IMR-90 (cell line): ENCODE data around the gene ATOSB. TPM values are rescaled to one million over a fixed set of nuclear protein-coding genes. Genes with fewer than 3 reads are reported as not detected.

ENCODE experiments used
- ATAC-seq: fragments of 200-7000 bp; cut with Tn5 transposase; 2 replicates; pipeline ENCODE4 v1.9.1; 2020; ENCODE audit warnings: low read depth, mild to moderate bottlenecking, moderate library complexity
- BruUV-seq: library from RNA; stranded (reverse); fragments of 400-500 nt; replicated peaks from 2 replicates; lab custom pipeline; 2021; lab: Mats Ljungman, UMichigan
- CTCF ChIA-PET: fragments of 300-600 bp; formaldehyde crosslinking; extraction: SDS; loops from one replicate; lab custom pipeline; 2021; ENCODE audit warnings: antibody characterized with exemption; lab: Yijun Ruan, JAX
- POLR2A ChIA-PET: fragments of 300-600 bp; sonication (Branson Sonifier 250); formaldehyde crosslinking; loops from one replicate; lab custom pipeline; 2022; ENCODE audit warnings: antibody characterized with exemption; ENCODE audit not compliant: unreplicated experiment; lab: Charles Lee
- DNase-seq: peaks from one replicate; pipeline ENCODE4 v3.0.0; 2013
- H2AFZ ChIP-seq: replicated peaks from 2 replicates; pipeline ENCODE3; 2013; ENCODE audit warnings: low read length, mild to moderate bottlenecking; ENCODE audit not compliant: poor library complexity
- H2AK5ac ChIP-seq: 2 replicates; pipeline ENCODE4 v1.6.1; 2013; ENCODE audit warnings: low read depth, low read length, inconsistent platforms
- H2AK9ac ChIP-seq: replicated peaks from 2 replicates; pipeline ENCODE3; 2013; ENCODE audit warnings: mild to moderate bottlenecking, low read depth, low read length, moderate library complexity; ENCODE audit not compliant: poor library complexity
- H2BK120ac ChIP-seq: 2 replicates; pipeline ENCODE4 v1.6.1; 2013; ENCODE audit warnings: low read depth, low read length, inconsistent platforms
- H2BK15ac ChIP-seq: 3 replicates; pipeline ENCODE4 v1.6.1; 2013; ENCODE audit warnings: low read depth, low read length, inconsistent platforms
- H2BK20ac ChIP-seq: 2 replicates; pipeline ENCODE4 v1.6.1; 2013; ENCODE audit warnings: low read depth, mild to moderate bottlenecking, inconsistent platforms, low read length, moderate library complexity
- H2BK5ac ChIP-seq: 2 replicates; pipeline ENCODE4 v1.6.1; 2013; ENCODE audit warnings: mild to moderate bottlenecking, low read depth, low read length, inconsistent platforms; ENCODE audit not compliant: poor library complexity, severe bottlenecking
- H3K14ac ChIP-seq: replicated peaks from 2 replicates; pipeline ENCODE4 v1.6.1; 2013; ENCODE audit warnings: low read depth, low read length, inconsistent platforms
- H3K18ac ChIP-seq: 2 replicates; pipeline ENCODE4 v1.6.1; 2013; ENCODE audit warnings: low read depth, low read length, control low read depth
- H3K23ac ChIP-seq: 2 replicates; pipeline ENCODE4 v1.6.1; 2013; ENCODE audit warnings: low read depth, low read length, inconsistent platforms
- H3K27ac ChIP-seq: 2 replicates; pipeline ENCODE4 v1.5.1; 2013; ENCODE audit warnings: mild to moderate bottlenecking, control low read depth, low read length; ENCODE audit not compliant: insufficient read depth
- H3K27me3 ChIP-seq: 2 replicates; pipeline ENCODE4 v1.6.1; 2013; ENCODE audit warnings: low read length; ENCODE audit not compliant: control insufficient read depth, insufficient read depth
- H3K36me3 ChIP-seq: 2 replicates; pipeline ENCODE4 v1.6.1; 2013; ENCODE audit warnings: low read length, mixed read lengths; ENCODE audit not compliant: control insufficient read depth, insufficient read depth
- H3K4ac ChIP-seq: 2 replicates; pipeline ENCODE4 v1.6.1; 2013; ENCODE audit warnings: low read depth, low read length, inconsistent platforms
- H3K4me1 ChIP-seq: 2 replicates; pipeline ENCODE4 v1.6.1; 2013; ENCODE audit warnings: low read length, mixed read lengths; ENCODE audit not compliant: control insufficient read depth, insufficient read depth
- H3K4me2 ChIP-seq: 2 replicates; pipeline ENCODE4 v1.6.1; 2013; ENCODE audit warnings: low read depth, mild to moderate bottlenecking, control low read depth, low read length, moderate library complexity
- H3K4me3 ChIP-seq: 2 replicates; pipeline ENCODE4 v1.5.1; 2013; ENCODE audit warnings: low read depth, mild to moderate bottlenecking, control low read depth, low read length, moderate library complexity; ENCODE audit not compliant: insufficient read depth
- H3K56ac ChIP-seq: 2 replicates; pipeline ENCODE4 v1.6.1; 2013; ENCODE audit warnings: low read length, inconsistent platforms; ENCODE audit not compliant: insufficient read depth; ENCODE audit errors: extremely low read depth
- H3K79me1 ChIP-seq, 2 experiments: 2 replicates each; pipeline ENCODE4 v1.6.1; 2013; ENCODE audit warnings: low read length in 2 of 2, inconsistent platforms in 1 of 2, low read depth in 1 of 2
- H3K9ac ChIP-seq: 2 replicates; pipeline ENCODE4 v1.6.1; 2013; ENCODE audit warnings: low read depth, low read length, control low read depth
- H3K9me1 ChIP-seq: 2 replicates; pipeline ENCODE4 v1.6.1; 2013; ENCODE audit warnings: low read length, inconsistent platforms; ENCODE audit not compliant: insufficient read depth
- H3K9me3 ChIP-seq: 2 replicates; pipeline ENCODE4 v1.6.1; 2013; ENCODE audit warnings: low read length; ENCODE audit not compliant: control insufficient read depth, insufficient read depth
- H4K20me1 ChIP-seq: 2 replicates; pipeline ENCODE4 v1.6.1; 2013; ENCODE audit warnings: low read length, inconsistent platforms; ENCODE audit not compliant: insufficient read depth
- H4K5ac ChIP-seq: 2 replicates; pipeline ENCODE4 v1.6.1; 2013; ENCODE audit warnings: mild to moderate bottlenecking, low read depth, low read length, control low read depth
- H4K8ac ChIP-seq, 2 experiments: 2 replicates each; pipeline ENCODE4 v1.6.1; 2013; ENCODE audit warnings: low read depth in 2 of 2, low read length in 2 of 2, control low read depth in 1 of 2, inconsistent platforms in 1 of 2
- H4K91ac ChIP-seq: 2 replicates; pipeline ENCODE4 v1.6.1; 2013; ENCODE audit warnings: low read depth, low read length, inconsistent platforms; ENCODE audit not compliant: insufficient read depth
- BHLHE40 ChIP-seq: fragments of 150-350 bp; IDR thresholded peaks from 2 replicates; pipeline ENCODE4 v1.6.1; 2016; ENCODE audit warnings: mild to moderate bottlenecking, low read depth, low read length
- CEBPB ChIP-seq: IDR thresholded peaks from 2 replicates; pipeline ENCODE4 v1.6.1; 2012; ENCODE audit warnings: low read depth, low read length, improper control_type of control experiment
- CHD1 ChIP-seq: IDR thresholded peaks from 2 replicates; pipeline ENCODE4 v1.6.1; 2012; ENCODE audit warnings: low read depth, low read length, improper control_type of control experiment
- FOS ChIP-seq: fragments of 150-350 bp; IDR thresholded peaks from 2 replicates; pipeline ENCODE4 v1.6.1; 2016; ENCODE audit warnings: low read depth, low read length
- MAFK ChIP-seq: IDR thresholded peaks from 2 replicates; pipeline ENCODE4 v1.6.1; 2012; ENCODE audit warnings: low read depth, low read length, improper control_type of control experiment
- MAZ ChIP-seq: IDR thresholded peaks from 2 replicates; pipeline ENCODE4 v1.6.1; 2012; ENCODE audit warnings: low read depth, mild to moderate bottlenecking, low read length, improper control_type of control experiment, moderate library complexity, borderline replicate concordance
- MXI1 ChIP-seq: IDR thresholded peaks from 2 replicates; pipeline ENCODE4 v1.6.1; 2012; ENCODE audit warnings: low read depth, mild to moderate bottlenecking, low read length, moderate library complexity, borderline replicate concordance
- NFE2L2 ChIP-seq: fragments of 150-350 bp; IDR thresholded peaks from 2 replicates; pipeline ENCODE4 v1.6.1; 2016; ENCODE audit warnings: low read depth, mild to moderate bottlenecking, low read length
- RAD21 ChIP-seq: IDR thresholded peaks from 2 replicates; pipeline ENCODE4 v1.6.1; 2012; ENCODE audit warnings: low read length, improper control_type of control experiment
- RCOR1 ChIP-seq: IDR thresholded peaks from 2 replicates; pipeline ENCODE4 v1.6.1; 2012; ENCODE audit warnings: mild to moderate bottlenecking, low read length, improper control_type of control experiment; ENCODE audit not compliant: insufficient replicate concordance
- SMC3 ChIP-seq: fragments of 150-350 bp; IDR thresholded peaks from 2 replicates; pipeline ENCODE4 v1.6.1; 2016; ENCODE audit warnings: low read depth, mild to moderate bottlenecking, antibody characterized with exemption, low read length, moderate library complexity
- WGBS, 2 experiments: methylation state at CpG; one replicate each; pipeline versions ENCODE4 v1.1.5 to v1.1.7; 2013; ENCODE audit warnings: missing lambda C conversion rate in 2 of 2; ENCODE audit not compliant: insufficient read length in 1 of 2; ENCODE audit errors: extremely low coverage in 2 of 2; 5-methylcytosine and 5-hydroxymethylcytosine counted together
- dilution Hi-C: fragments of 300-500 bp; cut with HindIII; formaldehyde crosslinking; loops from one replicate; pipeline ENCODE4 v1.14.3; 2018; ENCODE audit warnings: low sequenced_read_pairs; ENCODE audit not compliant: unreplicated experiment
- in situ Hi-C: fragments of 300-500 bp; cut with MboI; formaldehyde crosslinking; loops from 3 replicates; pipeline ENCODE4 v1.14.3; 2019; ENCODE audit warnings: low sequenced_read_pairs, inconsistent platforms, mixed read lengths
- intact Hi-C: fragments of 100-400 bp; cut with micrococcal nuclease; formaldehyde crosslinking; loops from 2 replicates; pipeline ENCODE4 v1.10.0; 2022
- polyA plus RNA-seq, 3 experiments: library from polyadenylated mRNA; depleted of rRNA; stranded (reverse); fragments of >200 nt; gene quantifications; 2 replicates each; pipeline ENCODE4 v1.2.3, GENCODE V29; 2012; ENCODE audit warnings: low replicate concordance in 1 of 3
- total RNA-seq: library from RNA; depleted of rRNA; stranded (reverse); fragments of >200 nt; gene quantifications from 2 replicates; pipeline ENCODE4 v1.2.3, GENCODE V29; 2012
- TF ChIP-seq, protein P1 (sequence below): conservative IDR thresholded peaks from 2 replicates; pipeline ENCODE4 v1.5.1; 2012; ENCODE audit warnings: mild to moderate bottlenecking, low read depth, low read length, improper control_type of control experiment
- TF ChIP-seq, protein P2 (sequence below): fragments of 150-350 bp; IDR thresholded peaks from 2 replicates; pipeline ENCODE4 v1.6.1; 2017; ENCODE audit warnings: mild to moderate bottlenecking, antibody characterized with exemption, low read length, low read depth
- TF ChIP-seq, protein P3 (sequence below): fragments of 150-350 bp; IDR thresholded peaks from 2 replicates; pipeline ENCODE4 v1.6.1; 2016; ENCODE audit warnings: low read depth, mild to moderate bottlenecking, low read length, moderate library complexity, borderline replicate concordance

ATOSB gene
- total and polyA plus RNA-seq, 2 of the 4 experiments (the other 2 are of a cell fraction): 12.0 to 40.2 TPM

DNA sequence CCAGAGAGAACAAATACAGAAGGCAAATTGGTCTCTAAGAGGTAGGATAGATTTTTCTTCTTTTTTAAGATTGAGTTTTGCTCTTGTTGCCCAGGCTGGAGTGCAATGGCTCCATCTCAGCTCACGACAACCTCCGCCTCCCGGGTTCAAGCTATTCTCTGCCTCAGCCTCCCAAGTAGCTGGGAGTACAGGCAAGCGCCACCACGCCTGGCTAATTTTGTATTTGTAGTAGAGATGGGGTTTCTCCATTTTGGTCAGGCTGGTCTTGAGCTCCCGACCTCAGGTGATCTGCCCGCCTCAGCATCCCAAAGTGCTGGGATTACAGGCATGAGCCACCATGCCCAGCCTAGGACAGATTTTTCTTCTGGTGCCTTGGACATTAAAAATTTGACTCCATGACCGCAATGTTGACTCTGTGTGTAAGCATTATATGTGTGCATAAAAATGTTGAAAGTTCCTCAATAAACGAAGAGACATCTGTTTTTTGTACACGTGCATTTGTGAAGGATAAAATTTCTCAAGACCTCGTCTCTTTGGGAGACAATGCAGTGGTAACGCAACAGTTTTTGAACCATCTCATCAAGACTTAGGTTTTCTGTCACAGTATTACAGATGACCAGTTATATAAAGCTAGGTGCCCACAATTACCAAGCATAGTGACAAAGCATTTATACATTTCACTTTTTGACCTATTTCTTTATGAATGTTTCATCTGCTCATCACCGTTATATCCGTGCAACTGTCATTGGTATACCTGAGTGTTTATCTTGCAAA, 60.6 kb downstream of the ATOSB start:
- Histone ChIP-seq H3K4me1 (no peaks in the 10 kb centered on the region), H3K4ac (no peak overlapping the region), H3K9me1 (peaks cover 5% of the 10 kb centered on the region; the same call in 1 of the 2 replicates), H2AFZ (no peak overlapping the region), H2BK5ac (no peak overlapping the region), H3K4me2 (no peak overlapping the region), H4K8ac (no peak overlapping the region), H3K27ac (no peak overlapping the region), H2AK9ac (no peak overlapping the region), H3K9ac (no peak overlapping the region), H4K5ac (no peak overlapping the region), H3K23ac (no peak overlapping the region), H3K4me3 (no peak overlapping the region), H3K27me3 (no peaks in the 10 kb centered on the region), H3K79me1 (peaks cover 30 to 43% of the 10 kb centered on the region in 2 experiments), H3K9me3 (no peaks in the 10 kb centered on the region), H2BK120ac (no peak overlapping the region), H3K18ac (no peak overlapping the region), H3K36me3 (peaks cover 51% of the 10 kb centered on the region), H2BK20ac (no peak overlapping the region), H3K56ac (no peak overlapping the region), H2AK5ac (no peak overlapping the region), H4K91ac (no peak overlapping the region), H3K14ac (no peak overlapping the region), H2BK15ac (no peak overlapping the region), H4K20me1 (peaks cover 13% of the 10 kb centered on the region; the same call in 1 of the 2 replicates)
- WGBS, 2 experiments: 97% methylated on average over 5 of the region's 14 CpGs; no CpG with 5 or more reads in 1 of the 2 experiments
- DNase-seq (no peak), ATAC-seq (no peak)
- ChIA-PET CTCF (no interaction called here), POLR2A (interaction anchor here (0.6 kb wide), 1 partner anchor 16 kb away, joined by 15 read pairs; no protein-coding TSS in a partner anchor)
- intact Hi-C loops (no loop called here), in situ Hi-C loops (no loop called here), dilution Hi-C loops (no loop called here)
- BruUV-seq: no TSS peak
- TF ChIP-seq RAD21 (no peak), CEBPB (no peak), NFE2L2 (no peak), SMC3 (no peak), MXI1 (no peak), MAZ (no peak), CHD1 (no peak), FOS (no peak), MAFK (no peak), BHLHE40 (no peak), RCOR1 (no peak)
- TF ChIP-seq, protein P1, sequence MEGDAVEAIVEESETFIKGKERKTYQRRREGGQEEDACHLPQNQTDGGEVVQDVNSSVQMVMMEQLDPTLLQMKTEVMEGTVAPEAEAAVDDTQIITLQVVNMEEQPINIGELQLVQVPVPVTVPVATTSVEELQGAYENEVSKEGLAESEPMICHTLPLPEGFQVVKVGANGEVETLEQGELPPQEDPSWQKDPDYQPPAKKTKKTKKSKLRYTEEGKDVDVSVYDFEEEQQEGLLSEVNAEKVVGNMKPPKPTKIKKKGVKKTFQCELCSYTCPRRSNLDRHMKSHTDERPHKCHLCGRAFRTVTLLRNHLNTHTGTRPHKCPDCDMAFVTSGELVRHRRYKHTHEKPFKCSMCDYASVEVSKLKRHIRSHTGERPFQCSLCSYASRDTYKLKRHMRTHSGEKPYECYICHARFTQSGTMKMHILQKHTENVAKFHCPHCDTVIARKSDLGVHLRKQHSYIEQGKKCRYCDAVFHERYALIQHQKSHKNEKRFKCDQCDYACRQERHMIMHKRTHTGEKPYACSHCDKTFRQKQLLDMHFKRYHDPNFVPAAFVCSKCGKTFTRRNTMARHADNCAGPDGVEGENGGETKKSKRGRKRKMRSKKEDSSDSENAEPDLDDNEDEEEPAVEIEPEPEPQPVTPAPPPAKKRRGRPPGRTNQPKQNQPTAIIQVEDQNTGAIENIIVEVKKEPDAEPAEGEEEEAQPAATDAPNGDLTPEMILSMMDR: no peak
- TF ChIP-seq, protein P2, sequence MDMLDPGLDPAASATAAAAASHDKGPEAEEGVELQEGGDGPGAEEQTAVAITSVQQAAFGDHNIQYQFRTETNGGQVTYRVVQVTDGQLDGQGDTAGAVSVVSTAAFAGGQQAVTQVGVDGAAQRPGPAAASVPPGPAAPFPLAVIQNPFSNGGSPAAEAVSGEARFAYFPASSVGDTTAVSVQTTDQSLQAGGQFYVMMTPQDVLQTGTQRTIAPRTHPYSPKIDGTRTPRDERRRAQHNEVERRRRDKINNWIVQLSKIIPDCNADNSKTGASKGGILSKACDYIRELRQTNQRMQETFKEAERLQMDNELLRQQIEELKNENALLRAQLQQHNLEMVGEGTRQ: no peak
- TF ChIP-seq, protein P3, sequence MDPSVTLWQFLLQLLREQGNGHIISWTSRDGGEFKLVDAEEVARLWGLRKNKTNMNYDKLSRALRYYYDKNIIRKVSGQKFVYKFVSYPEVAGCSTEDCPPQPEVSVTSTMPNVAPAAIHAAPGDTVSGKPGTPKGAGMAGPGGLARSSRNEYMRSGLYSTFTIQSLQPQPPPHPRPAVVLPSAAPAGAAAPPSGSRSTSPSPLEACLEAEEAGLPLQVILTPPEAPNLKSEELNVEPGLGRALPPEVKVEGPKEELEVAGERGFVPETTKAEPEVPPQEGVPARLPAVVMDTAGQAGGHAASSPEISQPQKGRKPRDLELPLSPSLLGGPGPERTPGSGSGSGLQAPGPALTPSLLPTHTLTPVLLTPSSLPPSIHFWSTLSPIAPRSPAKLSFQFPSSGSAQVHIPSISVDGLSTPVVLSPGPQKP: no peak
